ENCODE results near the gene HEXB.

HEXB gene

GRCh38 chr5:74653991-74654390, 31.0 kb upstream of the HEXB start:
- TF ChIP-seq, protein P1, sequence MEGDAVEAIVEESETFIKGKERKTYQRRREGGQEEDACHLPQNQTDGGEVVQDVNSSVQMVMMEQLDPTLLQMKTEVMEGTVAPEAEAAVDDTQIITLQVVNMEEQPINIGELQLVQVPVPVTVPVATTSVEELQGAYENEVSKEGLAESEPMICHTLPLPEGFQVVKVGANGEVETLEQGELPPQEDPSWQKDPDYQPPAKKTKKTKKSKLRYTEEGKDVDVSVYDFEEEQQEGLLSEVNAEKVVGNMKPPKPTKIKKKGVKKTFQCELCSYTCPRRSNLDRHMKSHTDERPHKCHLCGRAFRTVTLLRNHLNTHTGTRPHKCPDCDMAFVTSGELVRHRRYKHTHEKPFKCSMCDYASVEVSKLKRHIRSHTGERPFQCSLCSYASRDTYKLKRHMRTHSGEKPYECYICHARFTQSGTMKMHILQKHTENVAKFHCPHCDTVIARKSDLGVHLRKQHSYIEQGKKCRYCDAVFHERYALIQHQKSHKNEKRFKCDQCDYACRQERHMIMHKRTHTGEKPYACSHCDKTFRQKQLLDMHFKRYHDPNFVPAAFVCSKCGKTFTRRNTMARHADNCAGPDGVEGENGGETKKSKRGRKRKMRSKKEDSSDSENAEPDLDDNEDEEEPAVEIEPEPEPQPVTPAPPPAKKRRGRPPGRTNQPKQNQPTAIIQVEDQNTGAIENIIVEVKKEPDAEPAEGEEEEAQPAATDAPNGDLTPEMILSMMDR (IDR thresholded peaks at IDR 0.05; ENCODE audit: insufficient read depth, low read length), result no peak
- TF ChIP-seq, protein P2, sequence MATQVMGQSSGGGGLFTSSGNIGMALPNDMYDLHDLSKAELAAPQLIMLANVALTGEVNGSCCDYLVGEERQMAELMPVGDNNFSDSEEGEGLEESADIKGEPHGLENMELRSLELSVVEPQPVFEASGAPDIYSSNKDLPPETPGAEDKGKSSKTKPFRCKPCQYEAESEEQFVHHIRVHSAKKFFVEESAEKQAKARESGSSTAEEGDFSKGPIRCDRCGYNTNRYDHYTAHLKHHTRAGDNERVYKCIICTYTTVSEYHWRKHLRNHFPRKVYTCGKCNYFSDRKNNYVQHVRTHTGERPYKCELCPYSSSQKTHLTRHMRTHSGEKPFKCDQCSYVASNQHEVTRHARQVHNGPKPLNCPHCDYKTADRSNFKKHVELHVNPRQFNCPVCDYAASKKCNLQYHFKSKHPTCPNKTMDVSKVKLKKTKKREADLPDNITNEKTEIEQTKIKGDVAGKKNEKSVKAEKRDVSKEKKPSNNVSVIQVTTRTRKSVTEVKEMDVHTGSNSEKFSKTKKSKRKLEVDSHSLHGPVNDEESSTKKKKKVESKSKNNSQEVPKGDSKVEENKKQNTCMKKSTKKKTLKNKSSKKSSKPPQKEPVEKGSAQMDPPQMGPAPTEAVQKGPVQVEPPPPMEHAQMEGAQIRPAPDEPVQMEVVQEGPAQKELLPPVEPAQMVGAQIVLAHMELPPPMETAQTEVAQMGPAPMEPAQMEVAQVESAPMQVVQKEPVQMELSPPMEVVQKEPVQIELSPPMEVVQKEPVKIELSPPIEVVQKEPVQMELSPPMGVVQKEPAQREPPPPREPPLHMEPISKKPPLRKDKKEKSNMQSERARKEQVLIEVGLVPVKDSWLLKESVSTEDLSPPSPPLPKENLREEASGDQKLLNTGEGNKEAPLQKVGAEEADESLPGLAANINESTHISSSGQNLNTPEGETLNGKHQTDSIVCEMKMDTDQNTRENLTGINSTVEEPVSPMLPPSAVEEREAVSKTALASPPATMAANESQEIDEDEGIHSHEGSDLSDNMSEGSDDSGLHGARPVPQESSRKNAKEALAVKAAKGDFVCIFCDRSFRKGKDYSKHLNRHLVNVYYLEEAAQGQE (IDR thresholded peaks at IDR 0.05; ENCODE audit: insufficient replicate concordance, low read depth), result no peak
- TF ChIP-seq POLR2AphosphoS5 (IDR thresholded peaks at IDR 0.05; ENCODE audit: low read depth) (no peak), SPI1 (IDR thresholded peaks at IDR 0.05; ENCODE audit: borderline replicate concordance, low read depth) (no peak), GABPA (IDR thresholded peaks at IDR 0.05; ENCODE audit: low read depth) (no peak)
- H3K27me3 ChIP-seq (ENCODE audit: insufficient read depth, poor library complexity, severe bottlenecking), result no peaks in the 10 kb centered on the region
- no peak for DNase-seq (ENCODE audit: low read depth in 1 of 2, low spot score in 1 of 2)
- H3K4me3 ChIP-seq (replicated peaks; ENCODE audit: insufficient read depth, low read length), result no peak overlapping the region
- no peak overlapping the region for H3K27ac ChIP-seq (replicated peaks)

DNA sequence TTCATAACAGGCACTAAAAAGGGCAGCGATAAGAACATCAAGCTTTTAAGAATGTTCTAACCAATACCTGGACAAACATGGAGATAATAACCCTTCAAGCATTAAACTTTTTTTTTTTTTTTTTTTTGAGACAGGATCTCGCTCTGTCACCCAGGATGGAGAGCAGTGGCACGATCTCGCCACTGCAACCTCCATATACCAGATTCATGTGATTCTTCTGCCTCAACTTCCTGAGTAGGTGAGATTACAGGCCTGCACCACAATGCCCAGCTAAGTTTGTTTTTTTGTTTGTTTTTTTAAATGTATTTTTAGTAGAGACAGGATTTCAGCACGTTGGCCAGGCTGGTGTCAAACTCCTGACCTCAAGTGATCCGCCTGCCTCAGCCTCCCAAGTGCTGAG, 29.8 kb upstream of the HEXB start:
- Histone ChIP-seq H3K27me3 (ENCODE audit: insufficient read depth, poor library complexity, severe bottlenecking) (no peaks in the 10 kb centered on the region), H3K4me3 (replicated peaks; ENCODE audit: insufficient read depth, low read length) (no peak overlapping the region), H3K27ac (replicated peaks) (no peak overlapping the region)
- DNase-seq (ENCODE audit: low read depth in 1 of 2, low spot score in 1 of 2), result no peak
- TF ChIP-seq SPI1 (IDR thresholded peaks at IDR 0.05; ENCODE audit: borderline replicate concordance, low read depth) (no peak), GABPA (IDR thresholded peaks at IDR 0.05; ENCODE audit: low read depth) (no peak), POLR2AphosphoS5 (IDR thresholded peaks at IDR 0.05; ENCODE audit: low read depth) (no peak)
- TF ChIP-seq, protein P2 (IDR thresholded peaks at IDR 0.05; ENCODE audit: insufficient replicate concordance, low read depth), result no peak
- TF ChIP-seq, protein P1 (IDR thresholded peaks at IDR 0.05; ENCODE audit: insufficient read depth, low read length), result no peak

GRCh38 chr5:74655716-74656115, 29.3 kb upstream of the HEXB start:
- TF ChIP-seq GABPA (IDR thresholded peaks at IDR 0.05; ENCODE audit: low read depth), result no peak
- no peak for TF ChIP-seq POLR2AphosphoS5 (IDR thresholded peaks at IDR 0.05; ENCODE audit: low read depth)
- no peak for TF ChIP-seq SPI1 (IDR thresholded peaks at IDR 0.05; ENCODE audit: borderline replicate concordance, low read depth)
- TF ChIP-seq, protein P1 (IDR thresholded peaks at IDR 0.05; ENCODE audit: insufficient read depth, low read length), result no peak
- TF ChIP-seq, protein P2 (IDR thresholded peaks at IDR 0.05; ENCODE audit: insufficient replicate concordance, low read depth), result no peak
- H3K27me3 ChIP-seq (ENCODE audit: insufficient read depth, poor library complexity, severe bottlenecking), result no peaks in the 10 kb centered on the region
- DNase-seq (ENCODE audit: low read depth in 1 of 2, low spot score in 1 of 2), result no peak
- no peak overlapping the region for H3K4me3 ChIP-seq (replicated peaks; ENCODE audit: insufficient read depth, low read length)
- no peak overlapping the region for H3K27ac ChIP-seq (replicated peaks)
